ENCODE measurements around the gene RPL36A. TPM values are rescaled to one million over a fixed set of nuclear protein-coding genes. Genes with fewer than 3 reads are reported as not detected.
A peak's percentile ranks its signal among the peaks of the same experiment; 100 is the strongest.

The RPL36A gene
- total and polyA plus RNA-seq, 2 of the 13 experiments (the other 11 are each of a cell fraction or from before 2014, with no cell fraction given) = 1,152 to 1,716 TPM

- TF ChIP-seq, protein P1, sequence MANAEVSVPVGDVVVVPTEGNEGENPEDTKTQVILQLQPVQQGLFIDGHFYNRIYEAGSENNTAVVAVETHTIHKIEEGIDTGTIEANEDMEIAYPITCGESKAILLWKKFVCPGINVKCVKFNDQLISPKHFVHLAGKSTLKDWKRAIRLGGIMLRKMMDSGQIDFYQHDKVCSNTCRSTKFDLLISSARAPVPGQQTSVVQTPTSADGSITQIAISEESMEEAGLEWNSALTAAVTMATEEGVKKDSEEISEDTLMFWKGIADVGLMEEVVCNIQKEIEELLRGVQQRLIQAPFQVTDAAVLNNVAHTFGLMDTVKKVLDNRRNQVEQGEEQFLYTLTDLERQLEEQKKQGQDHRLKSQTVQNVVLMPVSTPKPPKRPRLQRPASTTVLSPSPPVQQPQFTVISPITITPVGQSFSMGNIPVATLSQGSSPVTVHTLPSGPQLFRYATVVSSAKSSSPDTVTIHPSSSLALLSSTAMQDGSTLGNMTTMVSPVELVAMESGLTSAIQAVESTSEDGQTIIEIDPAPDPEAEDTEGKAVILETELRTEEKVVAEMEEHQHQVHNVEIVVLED (CRISPR knock-in tag; IDR thresholded peaks at IDR 0.05; ENCODE audit: borderline replicate concordance) = peak; percentile 88
- TF ChIP-seq MYC (CRISPR knock-in tag; IDR thresholded peaks at IDR 0.05; ENCODE audit: borderline replicate concordance) = no peak
- TF ChIP-seq SOX13 (IDR thresholded peaks at IDR 0.05) = no peak
- TF ChIP-seq SOX13 (CRISPR knock-in tag; conservative IDR thresholded peaks at IDR 0.05 in 1 of 2, IDR thresholded peaks at IDR 0.05 in 1 of 2) = peak in 1 of 2 experiments; percentile 8; a peak in 1 of 4 replicates
- peak; percentile 95 for TF ChIP-seq CREB1 (IDR thresholded peaks at IDR 0.05)
- TF ChIP-seq CREB1 (CRISPR knock-in tag; IDR thresholded peaks at IDR 0.05) = peak; percentile 95
- TF ChIP-seq ZNF143 (CRISPR knock-in tag; IDR thresholded peaks at IDR 0.05) = peak; percentile 40
- TF ChIP-seq, protein P2, sequence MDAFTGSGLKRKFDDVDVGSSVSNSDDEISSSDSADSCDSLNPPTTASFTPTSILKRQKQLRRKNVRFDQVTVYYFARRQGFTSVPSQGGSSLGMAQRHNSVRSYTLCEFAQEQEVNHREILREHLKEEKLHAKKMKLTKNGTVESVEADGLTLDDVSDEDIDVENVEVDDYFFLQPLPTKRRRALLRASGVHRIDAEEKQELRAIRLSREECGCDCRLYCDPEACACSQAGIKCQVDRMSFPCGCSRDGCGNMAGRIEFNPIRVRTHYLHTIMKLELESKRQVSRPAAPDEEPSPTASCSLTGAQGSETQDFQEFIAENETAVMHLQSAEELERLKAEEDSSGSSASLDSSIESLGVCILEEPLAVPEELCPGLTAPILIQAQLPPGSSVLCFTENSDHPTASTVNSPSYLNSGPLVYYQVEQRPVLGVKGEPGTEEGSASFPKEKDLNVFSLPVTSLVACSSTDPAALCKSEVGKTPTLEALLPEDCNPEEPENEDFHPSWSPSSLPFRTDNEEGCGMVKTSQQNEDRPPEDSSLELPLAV (CRISPR knock-in tag; conservative IDR thresholded peaks at IDR 0.05; ENCODE audit: low read depth) = no peak
- peak; percentile 46 for TF ChIP-seq ELF3 (CRISPR knock-in tag; IDR thresholded peaks at IDR 0.05)
- no peak for TF ChIP-seq BRF2 (CRISPR knock-in tag; IDR thresholded peaks at IDR 0.05)
- peak; percentile 44 for TF ChIP-seq MAX (IDR thresholded peaks at IDR 0.05)
- TF ChIP-seq PHF20 (CRISPR knock-in tag; IDR thresholded peaks at IDR 0.05) = peak; percentile 76
- TF ChIP-seq NR2C2 (CRISPR knock-in tag; IDR thresholded peaks at IDR 0.05; ENCODE audit: borderline replicate concordance) = peak; percentile 57; the same call in 1 of the 2 replicates
- TF ChIP-seq HNRNPLL (IDR thresholded peaks at IDR 0.05; ENCODE audit: low read depth, low read length, poor library complexity, severe bottlenecking) = no peak
- TF ChIP-seq ZNF687 (CRISPR knock-in tag; IDR thresholded peaks at IDR 0.05) = peak; percentile 40
- no peak for TF ChIP-seq ZNF550 (CRISPR knock-in tag; IDR thresholded peaks at IDR 0.05; ENCODE audit: borderline replicate concordance)
- TF ChIP-seq ZNF354B (CRISPR knock-in tag; IDR thresholded peaks at IDR 0.05) = no peak
- peak; percentile 40; the same call in 1 of the 2 replicates for TF ChIP-seq ZNF430 (CRISPR knock-in tag; IDR thresholded peaks at IDR 0.05)
- TF ChIP-seq ZNF335 (CRISPR knock-in tag; IDR thresholded peaks at IDR 0.05) = no peak
- TF ChIP-seq PHF21A (CRISPR knock-in tag; IDR thresholded peaks at IDR 0.05) = peak; percentile 44; the same call in 1 of the 2 replicates
- TF ChIP-seq MXI1 (IDR thresholded peaks at IDR 0.05; ENCODE audit: borderline replicate concordance, low read depth, low read length) = peak; percentile 50; the same call in 1 of the 3 replicates
These were observed 17.1 kb downstream of the RPL36A start, which contains the start of the genes GLA and HNRNPH2 (continued) for GRCh38 chrX:101407748-101408531.
